H1 (cell line): Measurements from ENCODE around the gene PTPN13. TPM values are rescaled to one million over a fixed set of nuclear protein-coding genes. Genes with fewer than 3 reads are reported as not detected.

Experiments
- ASH2L ChIP-seq: fragments of 200-600, 300-600 bp; sonication (generic); IDR thresholded peaks from one replicate; pipeline ENCODE4 v1.7.1; 2017; ENCODE audit warnings: low read length
- CHD7 ChIP-seq: fragments of 300-600 bp; sonication (generic); IDR thresholded peaks from 2 replicates; pipeline ENCODE4 v1.7.1; 2012; ENCODE audit warnings: low read length, moderate library complexity, mild to moderate bottlenecking, inconsistent platforms; ENCODE audit not compliant: insufficient replicate concordance
- CREB1 ChIP-seq: IDR thresholded peaks from 2 replicates; pipeline ENCODE4 v1.6.1; 2012; ENCODE audit warnings: inconsistent platforms
- HDAC2 ChIP-seq, 2 experiments: fragments of 300-600 bp in 1 of 2; sonication (generic) in 1 of 2; IDR thresholded peaks; 2 replicates each; pipeline ENCODE4 v1.6.1; 2011 to 2012; ENCODE audit warnings: low read depth in 2 of 2, low read length in 2 of 2, mild to moderate bottlenecking in 2 of 2, moderate library complexity in 2 of 2, borderline replicate concordance in 1 of 2, inconsistent platforms in 1 of 2
- JUND ChIP-seq: IDR thresholded peaks from 2 replicates; pipeline ENCODE4 v1.6.1; 2011; ENCODE audit warnings: mild to moderate bottlenecking, improper control_type of control experiment, low read length
- NANOG ChIP-seq: IDR thresholded peaks from 2 replicates; pipeline ENCODE4 v1.6.1; 2011; ENCODE audit warnings: low read length, low read depth, mild to moderate bottlenecking, inconsistent platforms; ENCODE audit not compliant: insufficient read depth, poor library complexity, severe bottlenecking
- RAD21 ChIP-seq, 2 experiments: IDR thresholded peaks in 1 of 2; conservative IDR thresholded peaks in 1 of 2; 2 replicates each; pipeline ENCODE4 v1.6.1; 2011; ENCODE audit warnings: low read depth in 2 of 2, low read length in 2 of 2, improper control_type of control experiment in 1 of 2, inconsistent platforms in 1 of 2, mild to moderate bottlenecking in 1 of 2, moderate library complexity in 1 of 2
- SIX5 ChIP-seq: IDR thresholded peaks from 2 replicates; pipeline ENCODE4 v1.6.1; 2011; ENCODE audit warnings: mild to moderate bottlenecking, low read depth, low read length
- SRF ChIP-seq: IDR thresholded peaks from 2 replicates; pipeline ENCODE4 v1.6.1; 2011; ENCODE audit warnings: mild to moderate bottlenecking, low read depth, low read length, moderate library complexity
- TAF1 ChIP-seq: IDR thresholded peaks from 2 replicates; pipeline ENCODE4 v1.6.1; 2011; ENCODE audit warnings: mild to moderate bottlenecking, low read depth, low read length
- TAF7 ChIP-seq: optimal IDR thresholded peaks from 2 replicates; pipeline ENCODE3; 2011; ENCODE audit warnings: low read depth, mild to moderate bottlenecking, inconsistent platforms, low read length, moderate library complexity, borderline replicate concordance
- TEAD4 ChIP-seq: IDR thresholded peaks from 2 replicates; pipeline ENCODE4 v1.6.1; 2012; ENCODE audit warnings: low read depth, low read length, inconsistent platforms, mixed read lengths
- polyA plus RNA-seq, 7 experiments: library from polyadenylated mRNA; depleted of rRNA in 3 of 7; stranded (reverse) in 5 of 7; unstranded in 2 of 7; fragments of >200 nt in 5 of 7; fragments of 200-250 nt in 2 of 7; gene quantifications; 1 replicate in 5 of 7; 2 replicates in 1 of 7; 4 replicates in 1 of 7; pipeline versions ENCODE4 v1.2.1 to v1.2.3, GENCODE V29; 2011 to 2013; ENCODE audit warnings: missing spikeins in 2 of 7, mixed read lengths in 2 of 7
- total RNA-seq: library from RNA; stranded (reverse); fragmentation: NEBNext Ultra II Directional; extraction: Animal tissue kit (Norgen Biotek cat#: 25700); gene quantifications from 2 replicates; pipeline ENCODE4 v1.2.1, GENCODE V29; 2021

The PTPN13 gene
- total and polyA plus RNA-seq, 2 of the 8 experiments (the other 6 are each of a cell fraction or from before 2014, with no cell fraction given) = 12.7 to 57.9 TPM

GRCh38 chr4:86721412-86721811 lies 127.3 kb downstream of the PTPN13 start (continued):
- no peak for TF ChIP-seq CHD7
- no peak for TF ChIP-seq RAD21 (IDR thresholded peaks at IDR 0.05 in 1 of 2, conservative IDR thresholded peaks at IDR 0.05 in 1 of 2; ENCODE audit: low read depth in 2 of 2, low read length in 2 of 2)
- no peak for TF ChIP-seq TAF1
- no peak for TF ChIP-seq TEAD4
- TF ChIP-seq JUND = no peak
- no peak for TF ChIP-seq HDAC2 (IDR thresholded peaks at IDR 0.05; ENCODE audit: borderline replicate concordance in 1 of 2, low read depth in 2 of 2, low read length in 2 of 2)
- TF ChIP-seq TAF7 = no peak
- TF ChIP-seq SRF = no peak
- no peak for TF ChIP-seq NANOG
- no peak for TF ChIP-seq SIX5
- TF ChIP-seq ASH2L = no peak
- no peak for TF ChIP-seq CREB1
